HUES48 (cell line): ENCODE results near the gene FOSL2.

Experiments used
- H3K27ac ChIP-seq: one replicate; pipeline ENCODE4 v1.7.0; 2013; ENCODE audit warnings: low read depth, low read length, inconsistent platforms
- H3K27me3 ChIP-seq: 2 replicates; pipeline ENCODE4 v1.6.1; 2013; ENCODE audit warnings: mild to moderate bottlenecking, low read length; ENCODE audit not compliant: control insufficient read depth, insufficient read depth
- H3K36me3 ChIP-seq: 2 replicates; pipeline ENCODE4 v1.6.1; 2013; ENCODE audit warnings: low read length; ENCODE audit not compliant: control insufficient read depth, insufficient read depth
- H3K4me1 ChIP-seq: 2 replicates; pipeline ENCODE4 v1.6.1; 2013; ENCODE audit warnings: mild to moderate bottlenecking, low read length; ENCODE audit not compliant: control insufficient read depth, insufficient read depth
- H3K4me3 ChIP-seq: 2 replicates; pipeline ENCODE4 v1.5.1; 2013; ENCODE audit warnings: mild to moderate bottlenecking, low read depth, low read length
- H3K9ac ChIP-seq: 2 replicates; pipeline ENCODE4 v1.6.1; 2013; ENCODE audit warnings: mild to moderate bottlenecking, low read depth, low read length, moderate library complexity
- H3K9me3 ChIP-seq: 2 replicates; pipeline ENCODE4 v1.6.1; 2013; ENCODE audit warnings: low read length; ENCODE audit not compliant: control insufficient read depth, insufficient read depth

Gene FOSL2

GRCh38 chr2:28398101-28398834 is 5.6 kb downstream of the FOSL2 start:
- Histone ChIP-seq H3K36me3 (no peaks in the 10 kb centered on the region), H3K4me3 (no peak overlapping the region), H3K9me3 (no peaks in the 10 kb centered on the region), H3K9ac (no peak overlapping the region), H3K27me3 (peaks cover 30% of the 10 kb centered on the region), H3K27ac (no peak overlapping the region), H3K4me1 (peaks cover 14% of the 10 kb centered on the region; the same call in 1 of the 2 replicates)

GRCh38 chr2:28399289-28399688 is 6.6 kb downstream of the FOSL2 start:
- Histone ChIP-seq H3K36me3 (peaks cover under 1% of the 10 kb centered on the region), H3K9ac (no peak overlapping the region), H3K4me3 (no peak overlapping the region), H3K9me3 (no peaks in the 10 kb centered on the region), H3K27ac (no peak overlapping the region), H3K27me3 (peaks cover 20% of the 10 kb centered on the region), H3K4me1 (peaks cover 11% of the 10 kb centered on the region; the same call in 1 of the 2 replicates)

- H3K4me1 ChIP-seq, result peaks cover 5% of the 10 kb centered on the region; the same call in 1 of the 2 replicates
- H3K36me3 ChIP-seq, result peaks cover 4% of the 10 kb centered on the region
Observed at GRCh38 chr2:28399956-28400355, 7.3 kb downstream of the FOSL2 start.

GRCh38 chr2:28400419-28400818 is 7.8 kb downstream of the FOSL2 start:
- H3K9me3 ChIP-seq, result no peaks in the 10 kb centered on the region
- H3K4me1 ChIP-seq, result peaks cover 5% of the 10 kb centered on the region; the same call in 1 of the 2 replicates
- H3K36me3 ChIP-seq, result peaks cover 4% of the 10 kb centered on the region
- H3K4me3 ChIP-seq, result no peak overlapping the region
- H3K9ac ChIP-seq, result no peak overlapping the region
- H3K27ac ChIP-seq, result no peak overlapping the region
- peaks cover 8% of the 10 kb centered on the region for H3K27me3 ChIP-seq

More at GRCh38 chr2:28399956-28400355, 7.3 kb downstream of the FOSL2 start:
- Histone ChIP-seq H3K9me3 (no peaks in the 10 kb centered on the region), H3K27me3 (peaks cover 13% of the 10 kb centered on the region), H3K4me3 (no peak overlapping the region), H3K9ac (no peak overlapping the region), H3K27ac (no peak overlapping the region)

DNA sequence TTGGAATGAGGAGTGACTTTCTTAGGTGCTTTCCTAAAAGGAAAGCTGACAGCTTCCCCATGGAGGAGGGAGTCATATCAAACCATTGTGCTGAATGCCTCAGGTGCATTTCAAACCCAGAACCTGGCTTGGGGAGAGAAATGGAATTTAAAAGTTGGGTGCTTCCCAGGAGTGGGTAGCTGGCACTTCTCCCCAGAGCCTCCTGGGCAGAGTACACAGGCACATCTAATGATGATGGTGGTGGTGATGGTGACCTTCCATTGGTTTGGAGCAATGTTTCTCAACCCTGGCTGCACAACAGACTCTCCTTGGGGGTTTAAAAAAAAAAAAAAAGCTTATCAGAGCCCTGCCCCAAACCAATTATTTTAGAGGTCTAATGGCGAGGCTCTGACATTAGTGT is 8.3 kb downstream of the FOSL2 start:
- Histone ChIP-seq H3K4me3 (no peak overlapping the region), H3K9me3 (no peaks in the 10 kb centered on the region), H3K9ac (no peak overlapping the region), H3K4me1 (peaks cover 5% of the 10 kb centered on the region; the same call in 1 of the 2 replicates), H3K27ac (no peak overlapping the region), H3K27me3 (peaks cover 3% of the 10 kb centered on the region), H3K36me3 (peaks cover 4% of the 10 kb centered on the region)

- Histone ChIP-seq H3K4me1 (peaks cover 2% of the 10 kb centered on the region; the same call in 1 of the 2 replicates), H3K4me3 (no peak overlapping the region), H3K27ac (no peak overlapping the region), H3K9me3 (no peaks in the 10 kb centered on the region), H3K36me3 (peaks cover 4% of the 10 kb centered on the region), H3K27me3 (no peaks in the 10 kb centered on the region), H3K9ac (no peak overlapping the region)
Observed at GRCh38 chr2:28401411-28401810, 8.8 kb downstream of the FOSL2 start.

DNA sequence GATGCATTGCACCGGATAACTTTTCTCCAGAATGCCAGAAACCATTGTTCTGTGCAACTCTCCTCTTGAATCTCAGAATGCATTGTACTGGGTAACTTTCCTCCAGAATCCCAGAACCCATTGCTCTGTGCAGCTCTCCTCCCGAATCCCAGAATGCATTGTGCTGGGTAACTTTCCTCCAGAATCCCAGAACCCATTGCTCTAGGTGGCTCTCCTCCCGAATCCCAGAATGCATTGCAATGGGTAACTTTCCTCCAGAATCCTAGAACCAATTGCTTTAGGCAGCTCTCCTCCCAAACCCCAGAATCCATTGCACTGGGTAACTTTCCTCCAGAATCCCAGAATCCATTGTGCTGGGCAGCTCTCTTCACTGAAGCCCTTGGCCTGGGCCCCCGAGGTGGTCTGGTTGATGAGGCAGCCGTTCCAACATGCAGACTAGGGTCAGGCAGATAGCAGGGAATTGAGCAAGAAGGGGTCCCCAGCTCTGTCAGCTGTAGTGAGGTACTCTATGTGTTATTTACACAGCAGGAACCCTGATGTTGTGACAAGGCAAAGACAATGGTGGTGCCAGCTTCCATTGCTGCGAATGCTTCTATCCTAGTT is 9.4 kb downstream of the FOSL2 start:
- Histone ChIP-seq H3K4me1 (no peaks in the 10 kb centered on the region), H3K4me3 (no peak overlapping the region), H3K27ac (no peak overlapping the region), H3K9ac (no peak overlapping the region), H3K27me3 (no peaks in the 10 kb centered on the region), H3K36me3 (peaks cover 4% of the 10 kb centered on the region), H3K9me3 (no peaks in the 10 kb centered on the region)

GRCh38 chr2:28403370-28403956 is 10.8 kb downstream of the FOSL2 start:
- no peaks in the 10 kb centered on the region for H3K9me3 ChIP-seq
- H3K27me3 ChIP-seq, result no peaks in the 10 kb centered on the region
- no peak overlapping the region for H3K27ac ChIP-seq
- no peaks in the 10 kb centered on the region for H3K4me1 ChIP-seq
- H3K9ac ChIP-seq, result no peak overlapping the region
- peaks cover 4% of the 10 kb centered on the region for H3K36me3 ChIP-seq
- no peak overlapping the region for H3K4me3 ChIP-seq

GRCh38 chr2:28404086-28404485 is 11.4 kb downstream of the FOSL2 start:
- Histone ChIP-seq H3K27me3 (no peaks in the 10 kb centered on the region), H3K4me1 (no peaks in the 10 kb centered on the region), H3K9me3 (no peaks in the 10 kb centered on the region), H3K36me3 (peaks cover 4% of the 10 kb centered on the region), H3K27ac (no peak overlapping the region), H3K4me3 (no peak overlapping the region), H3K9ac (no peak overlapping the region)

DNA sequence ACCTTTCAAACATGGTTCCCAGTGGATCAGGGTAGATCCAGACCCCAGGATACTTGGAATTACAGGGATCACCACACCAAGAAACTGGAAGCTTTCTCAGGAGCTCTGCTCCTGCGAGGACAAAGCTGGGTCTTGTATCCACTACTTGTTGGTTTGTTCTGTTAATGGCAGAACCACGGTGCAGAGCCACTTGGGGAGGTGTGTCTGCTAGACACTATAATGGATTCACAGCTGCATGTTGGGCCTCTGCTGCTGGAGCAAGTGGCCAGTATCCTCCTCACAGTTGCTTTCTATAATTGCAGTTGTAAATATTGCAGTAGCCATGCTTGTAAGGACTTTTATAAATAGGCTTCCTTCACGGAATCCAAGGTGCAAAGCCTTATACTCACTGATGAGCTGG is 12.9 kb downstream of the FOSL2 start:
- H3K36me3 ChIP-seq, result peaks cover 4% of the 10 kb centered on the region
- H3K4me3 ChIP-seq, result no peak overlapping the region
- H3K9ac ChIP-seq, result no peak overlapping the region
- no peaks in the 10 kb centered on the region for H3K27me3 ChIP-seq
- H3K9me3 ChIP-seq, result no peaks in the 10 kb centered on the region
- H3K4me1 ChIP-seq, result no peaks in the 10 kb centered on the region
- no peak overlapping the region for H3K27ac ChIP-seq
